C4-2B (cell line): ENCODE measurements around the gene TMEM201.

Source experiments
- CTCF ChIP-seq: fragments of 450-650 bp; conservative IDR thresholded peaks from 2 replicates; pipeline ENCODE4 v1.5.1; 2017; ENCODE audit warnings: mild to moderate bottlenecking
- ZFX ChIP-seq: fragments of 450-650 bp; IDR thresholded peaks from 2 replicates; pipeline ENCODE4 v1.6.1; 2017

GRCh38 chr1:9589719-9590157 lies 1.0 kb downstream of the TMEM201 start:
- TF ChIP-seq CTCF (no peak), ZFX (no peak)
